GM21576 (cell line): ENCODE data around the gene B4GALNT4.
"Not testable (repeated sequence)": the region's sequence is repeated elsewhere in the genome, so short reads cannot be mapped to it uniquely, and the experiment has no call there.

ENCODE experiments used
- ATAC-seq: cut with Tn5 transposase; IDR thresholded peaks from one replicate; pipeline ENCODE4 v1.9.1; 2021; ENCODE audit warnings: mild to moderate bottlenecking, moderate library complexity; ENCODE audit not compliant: unreplicated experiment

B4GALNT4 gene

DNA sequence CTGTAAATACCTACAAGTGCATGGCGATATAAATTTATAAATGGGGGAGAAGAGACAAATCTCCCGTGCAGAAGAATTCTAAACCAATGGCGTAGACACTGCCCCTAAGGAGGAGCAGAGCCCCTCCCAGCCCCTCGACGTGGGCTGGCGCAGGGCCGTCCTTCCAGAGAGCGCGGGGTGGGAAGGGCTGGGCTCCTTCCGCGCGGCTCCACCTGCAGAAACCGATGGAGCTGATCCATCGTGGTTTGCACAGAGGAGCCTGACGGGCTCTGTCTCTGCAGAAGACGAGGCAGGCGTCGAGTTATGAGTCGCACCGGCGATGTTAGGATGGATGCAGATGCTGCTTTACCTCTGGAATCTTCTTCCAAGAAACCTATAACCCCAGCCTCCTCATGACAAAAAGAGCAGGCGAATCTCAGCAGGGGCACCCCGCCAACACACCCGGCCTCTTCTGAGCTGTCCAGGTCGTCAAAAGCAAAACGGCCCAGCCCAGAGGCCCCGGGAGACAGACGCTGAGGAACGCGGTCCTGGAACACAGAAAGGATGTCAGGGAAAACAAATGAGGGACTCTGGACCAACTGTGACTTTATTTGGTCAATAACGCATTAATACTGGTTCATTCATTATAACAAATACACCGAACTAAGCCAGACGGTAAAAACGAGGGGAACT lies 11.0 kb upstream of the B4GALNT4 start:
- no peak for ATAC-seq

DNA sequence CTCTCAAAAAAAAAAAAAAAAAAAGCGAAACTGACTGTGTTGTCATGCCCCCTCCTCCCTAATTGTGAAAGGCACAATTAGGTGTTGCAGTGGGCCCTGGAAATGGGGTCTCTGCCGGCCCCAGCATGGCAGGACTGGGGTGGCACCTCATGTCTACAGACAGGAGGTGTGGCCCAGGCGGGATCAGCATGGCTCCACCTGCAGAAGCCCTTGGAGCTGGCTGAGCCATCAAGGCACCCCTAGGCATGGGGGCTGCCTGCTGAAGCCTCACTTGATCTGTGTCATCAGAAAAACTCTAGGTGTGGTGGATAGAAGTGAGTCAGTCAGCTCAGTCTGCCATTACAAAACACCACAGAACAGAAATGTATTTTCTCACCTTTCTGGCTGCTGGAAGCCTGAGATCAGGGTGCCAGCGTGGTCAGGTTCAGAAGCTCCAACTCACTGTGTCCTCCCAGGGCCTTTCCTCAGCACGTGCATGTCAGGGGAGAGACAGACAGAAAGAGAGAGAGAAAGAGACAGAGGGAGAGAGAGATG lies 10.1 kb upstream of the B4GALNT4 start:
- no peak for ATAC-seq

DNA sequence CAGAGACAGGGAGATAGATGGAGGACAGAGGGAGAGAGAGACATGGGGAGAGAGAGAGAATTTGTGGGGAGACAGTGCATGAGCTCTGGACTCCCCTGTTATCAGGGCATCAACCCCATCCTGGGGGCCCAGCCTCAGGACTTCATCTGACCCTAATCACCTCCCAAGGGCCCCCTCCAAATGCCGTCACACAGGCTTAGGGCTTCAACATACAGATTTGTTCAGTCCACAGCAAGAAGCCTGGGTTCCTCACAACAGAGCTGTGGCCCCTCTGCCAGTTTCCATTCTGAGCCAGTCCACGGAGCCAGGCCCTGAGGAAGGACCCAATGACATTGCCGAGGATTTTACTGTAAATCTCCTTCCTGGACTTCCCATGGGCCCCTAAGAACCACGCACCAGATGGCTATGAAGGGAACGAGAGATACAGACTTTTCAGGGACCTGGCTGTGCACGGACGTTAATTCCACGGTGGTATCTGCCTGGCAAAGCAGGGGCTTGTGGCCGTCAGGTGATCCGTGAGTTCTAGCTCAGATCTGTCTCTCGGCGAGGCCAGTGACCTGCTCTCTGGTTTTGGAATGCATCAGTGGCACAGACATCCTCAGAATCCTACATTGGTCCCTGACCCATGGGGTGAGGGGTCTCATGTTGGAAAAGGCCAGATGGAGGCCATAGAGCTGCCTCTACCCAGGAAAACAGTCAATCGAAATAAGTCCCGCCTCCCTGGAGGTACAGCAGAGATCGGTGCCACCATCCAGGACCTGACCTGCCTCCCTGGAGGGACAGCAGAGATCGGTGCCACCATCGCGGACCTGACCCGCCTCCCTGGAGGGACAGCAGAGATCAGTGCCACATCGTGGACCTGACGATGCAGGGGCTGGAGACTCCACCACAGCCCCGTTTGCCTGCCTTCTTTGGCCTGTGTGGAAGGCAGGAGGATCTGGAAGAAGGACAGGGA lies 8.7 kb upstream of the B4GALNT4 start:
- ATAC-seq = no peak

DNA sequence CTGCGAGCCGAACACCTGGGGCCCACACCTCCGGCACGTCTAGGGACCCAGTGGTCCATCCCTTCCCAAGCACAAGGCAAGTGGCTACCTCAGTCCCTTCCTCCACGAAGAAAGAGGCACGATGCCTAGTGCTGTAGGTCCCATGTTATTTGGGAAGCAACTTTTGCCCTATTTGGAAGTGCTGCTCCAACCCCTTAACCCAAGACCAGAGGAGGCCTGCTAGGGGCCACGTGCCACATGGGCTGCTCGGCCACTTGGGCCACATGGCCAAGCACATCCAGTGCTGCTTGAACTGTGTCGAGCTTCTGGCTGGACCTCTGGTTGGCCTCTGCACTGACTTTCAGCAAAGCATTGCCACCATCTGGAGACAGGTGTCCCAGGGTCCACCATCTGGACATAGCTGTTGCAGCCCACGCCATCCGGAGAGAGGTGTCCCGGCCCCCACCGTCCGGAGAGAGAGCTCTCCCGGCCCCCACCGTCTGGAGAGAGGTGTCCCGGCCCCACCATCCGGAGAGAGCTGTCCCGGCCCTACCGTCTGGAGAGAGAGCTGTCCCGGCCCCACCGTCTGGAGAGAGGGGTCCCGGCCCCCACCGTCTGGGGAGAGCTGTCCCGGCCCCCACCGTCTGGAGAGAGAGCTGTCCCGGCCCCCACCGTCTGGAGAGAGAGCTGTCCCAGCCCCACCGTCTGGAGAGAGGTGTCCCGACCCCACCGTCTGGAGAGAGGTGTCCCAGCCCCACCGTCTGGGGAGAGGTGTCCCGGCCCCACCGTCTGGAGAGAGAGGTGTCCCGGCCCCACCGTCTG lies 6.5 kb upstream of the B4GALNT4 start:
- no peak for ATAC-seq

DNA sequence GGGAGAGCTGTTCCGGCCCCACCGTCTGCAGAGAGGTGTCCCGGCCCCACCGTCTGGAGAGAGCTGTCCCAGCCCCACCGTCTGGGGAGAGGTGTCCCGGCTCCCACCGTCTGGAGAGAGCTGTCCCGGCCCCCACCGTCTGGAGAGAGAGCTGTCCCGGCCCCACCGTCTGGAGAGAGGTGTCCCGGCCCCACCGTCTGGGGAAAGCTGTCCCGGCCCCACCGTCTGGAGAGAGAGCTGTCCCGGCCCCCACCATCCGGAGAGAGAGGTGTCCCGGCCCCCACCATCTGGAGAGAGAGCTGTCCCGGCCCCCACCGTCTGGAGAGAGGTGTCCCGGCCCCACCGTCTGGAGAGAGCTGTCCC lies 5.9 kb upstream of the B4GALNT4 start:
- not testable (repeated sequence) for ATAC-seq

DNA sequence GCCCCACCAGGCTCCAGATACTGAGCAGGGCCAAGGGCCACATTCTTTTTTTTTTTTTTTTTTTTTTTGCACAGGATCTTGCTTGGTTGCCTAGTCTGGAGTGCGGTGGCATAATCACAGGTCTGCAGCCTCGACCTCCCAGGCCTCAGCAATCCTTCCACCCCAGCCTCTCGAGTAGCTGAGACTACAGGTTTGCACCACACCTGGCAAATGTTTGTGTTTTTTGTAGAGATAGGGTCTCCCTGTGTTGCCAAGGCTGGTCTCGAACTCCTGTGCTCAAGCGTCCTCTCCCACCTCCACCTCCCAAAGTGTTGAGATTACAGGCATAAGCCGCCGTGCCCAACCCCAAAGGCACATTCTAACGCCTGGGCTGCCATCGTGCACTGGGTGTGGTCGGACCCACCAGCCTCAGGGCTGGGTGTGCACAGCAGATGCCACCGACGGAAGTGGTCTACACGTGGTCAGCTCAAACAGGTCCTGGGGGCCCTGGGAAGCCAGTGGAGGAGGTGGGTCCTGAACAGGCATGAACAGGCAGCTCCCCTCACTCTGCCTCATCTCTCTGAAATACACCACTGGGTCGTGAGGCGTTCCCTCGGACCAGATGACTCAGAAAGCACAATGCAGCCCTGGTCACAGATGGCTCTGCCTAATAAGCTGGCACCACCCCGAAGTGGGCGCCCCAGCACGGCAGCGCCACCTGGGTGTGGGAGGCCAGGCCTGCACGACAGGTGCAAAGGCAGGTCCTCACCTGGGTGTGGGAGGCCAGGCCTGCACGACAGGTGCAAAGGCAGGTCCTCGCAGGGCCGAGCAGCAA lies 5.1 kb upstream of the B4GALNT4 start:
- ATAC-seq = no peak

DNA sequence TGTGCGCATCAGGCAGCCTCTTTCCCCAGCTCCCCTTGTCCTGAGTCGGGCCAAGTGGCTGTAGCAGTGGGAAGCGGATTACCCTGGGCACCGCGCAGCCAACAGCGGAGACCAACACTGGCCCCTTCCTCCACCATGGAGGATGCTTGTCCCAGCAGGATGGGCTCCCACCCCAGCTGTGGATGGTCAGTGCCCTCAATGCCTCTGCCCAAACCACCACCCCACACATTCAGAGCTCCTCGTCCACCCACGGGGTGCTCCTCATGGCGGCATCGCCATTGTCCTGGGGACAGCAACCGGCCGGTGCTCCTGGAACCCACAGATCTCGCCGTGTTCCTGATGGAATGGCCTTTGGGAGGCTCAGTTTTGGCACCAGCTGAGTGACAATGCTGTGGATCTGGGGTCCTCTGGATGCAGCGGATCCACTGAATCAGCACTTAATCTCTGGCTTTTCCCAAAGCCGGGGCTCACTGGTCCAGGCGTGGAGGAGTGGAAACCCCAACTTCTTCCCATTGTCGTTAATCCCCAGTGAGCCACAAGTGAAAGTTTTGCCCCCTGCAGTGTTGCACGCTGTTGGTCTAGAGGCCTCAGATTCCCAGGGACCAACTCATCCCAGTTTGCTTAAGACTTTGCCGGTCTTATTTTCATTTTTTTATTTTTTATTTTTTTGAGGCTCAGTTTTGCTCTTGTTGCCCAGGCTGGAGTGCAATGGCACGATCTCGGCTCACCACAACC lies 4.1 kb upstream of the B4GALNT4 start:
- ATAC-seq = no peak

DNA sequence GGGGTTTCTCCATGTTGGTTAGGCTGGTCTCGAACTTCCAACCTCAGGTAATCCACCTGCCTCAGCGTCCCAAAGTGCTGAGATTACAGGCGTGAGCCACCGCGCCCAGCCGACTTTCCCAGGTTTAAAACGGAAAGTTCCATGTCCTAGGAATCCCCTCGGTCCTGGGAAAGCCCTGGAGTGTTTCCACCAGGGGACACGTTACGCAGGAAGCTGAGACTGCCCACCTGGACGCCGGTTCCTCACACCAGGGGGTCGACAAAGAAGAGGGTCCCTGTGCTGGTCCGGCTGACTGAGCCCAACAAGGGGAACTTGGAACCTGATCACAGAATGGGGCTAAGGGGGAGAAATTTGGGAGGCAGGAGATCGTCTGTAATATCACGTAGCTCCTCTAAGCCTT lies 3.5 kb upstream of the B4GALNT4 start:
- no peak for ATAC-seq

DNA sequence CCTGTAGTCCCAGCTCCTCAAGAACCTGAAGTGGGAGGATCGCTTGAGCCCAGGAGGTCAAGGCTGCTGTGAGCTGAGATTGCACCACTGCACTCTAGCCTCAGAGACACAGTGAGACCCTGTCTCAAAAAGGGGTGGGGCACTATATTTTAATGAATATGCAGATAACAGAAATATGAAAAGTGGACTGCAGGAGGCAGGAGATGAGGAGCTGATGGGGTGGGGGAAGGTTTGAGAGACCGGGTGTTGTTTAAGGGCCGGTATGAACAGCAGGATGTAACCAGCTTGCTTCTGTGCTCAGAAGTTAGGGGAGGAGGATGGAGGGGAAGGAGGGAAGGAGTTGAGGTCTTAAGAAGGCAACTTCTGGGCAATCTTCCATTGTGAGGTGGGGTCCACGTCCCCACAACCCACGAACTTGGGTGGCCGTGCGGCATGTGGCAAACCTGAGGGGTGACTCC lies 1.3 kb upstream of the B4GALNT4 start:
- no peak for ATAC-seq

DNA sequence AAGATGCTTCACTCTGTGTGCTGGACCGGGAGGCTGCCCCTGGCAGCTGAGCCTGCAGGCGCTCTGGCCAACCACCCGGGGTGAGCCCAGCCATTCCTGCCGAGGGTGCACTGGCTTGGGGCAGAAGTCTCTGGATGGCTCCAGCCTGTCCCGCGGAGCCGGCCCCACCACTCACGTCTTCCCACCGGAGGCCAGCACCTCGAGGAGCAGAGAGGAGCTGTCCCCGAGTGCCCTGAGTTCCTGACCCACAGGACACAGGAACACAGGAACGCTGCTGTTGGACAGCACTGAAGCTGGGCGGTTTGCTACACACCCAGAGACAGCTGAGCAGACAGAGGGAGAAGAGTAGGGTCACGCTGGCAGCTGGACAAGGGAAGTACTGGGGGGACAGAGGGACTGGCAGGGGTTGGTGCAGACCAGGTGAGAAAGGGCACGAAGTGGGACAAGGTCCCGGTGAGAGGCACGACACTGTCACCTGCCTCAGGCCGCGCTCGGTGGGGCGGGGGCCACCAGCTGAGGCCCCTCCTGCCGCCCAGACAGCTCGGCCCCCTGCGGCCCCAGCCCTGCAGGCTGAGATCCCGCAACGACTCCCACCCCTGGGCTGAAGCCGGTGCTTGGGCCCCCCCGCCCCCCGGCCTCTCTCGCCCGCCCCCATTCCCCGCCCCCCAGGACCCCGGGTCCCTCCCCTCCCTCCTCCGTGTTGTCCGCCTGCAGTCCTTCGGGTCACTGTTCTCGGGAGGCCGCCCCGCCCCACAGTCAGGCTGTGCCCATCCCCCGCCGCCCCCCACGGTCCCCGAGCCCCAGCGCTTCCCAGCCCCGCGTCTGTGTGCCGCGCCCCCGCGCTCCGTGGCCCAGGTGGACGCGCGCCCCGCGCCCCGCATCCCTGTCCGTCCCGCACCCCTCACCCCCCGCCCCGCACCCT lies 624 bp upstream of the B4GALNT4 start:
- ATAC-seq = no peak

DNA sequence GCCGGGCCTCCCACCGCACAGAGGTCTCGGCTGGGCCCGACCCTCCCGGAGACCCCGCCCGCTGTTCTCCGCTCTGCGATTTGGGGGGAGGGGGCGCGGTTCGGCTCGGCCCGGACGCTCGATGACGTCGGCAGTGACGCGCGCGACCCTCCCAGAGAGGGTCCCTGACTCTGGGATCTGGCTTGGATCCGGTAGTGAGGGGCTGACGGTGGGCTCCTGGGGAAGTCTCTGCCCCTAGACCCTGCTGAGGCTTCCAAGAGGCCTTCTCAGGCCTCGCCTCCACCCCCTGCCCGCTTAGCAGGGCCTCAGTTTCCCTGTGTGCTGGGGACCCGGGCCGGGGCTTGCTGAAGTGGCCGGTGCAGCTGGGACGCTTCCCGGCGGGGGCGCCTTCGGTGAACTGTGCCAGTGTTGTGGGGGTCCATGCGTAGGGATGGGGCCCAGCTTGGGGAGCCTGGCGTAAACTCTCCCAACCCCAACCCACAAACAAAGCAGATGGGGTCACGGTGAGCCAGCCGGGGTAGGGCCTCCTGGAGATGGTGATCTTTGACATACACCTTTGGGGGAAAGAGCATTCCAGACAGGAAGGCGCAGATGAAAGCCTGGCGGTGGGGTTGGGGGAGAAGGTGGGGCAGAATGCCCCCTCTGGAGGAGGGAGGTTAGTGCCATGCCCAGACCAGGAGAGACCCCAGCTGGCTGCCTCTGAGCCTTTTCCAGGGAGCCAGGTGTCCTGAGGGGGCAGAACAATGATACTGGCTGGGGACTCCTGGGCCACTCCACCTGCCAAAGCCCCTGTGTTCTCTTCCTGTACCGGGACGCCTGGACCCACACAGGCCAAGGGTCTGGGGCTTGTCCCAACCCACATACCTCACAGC lies 1.0 kb downstream of the B4GALNT4 start:
- ATAC-seq = no peak

DNA sequence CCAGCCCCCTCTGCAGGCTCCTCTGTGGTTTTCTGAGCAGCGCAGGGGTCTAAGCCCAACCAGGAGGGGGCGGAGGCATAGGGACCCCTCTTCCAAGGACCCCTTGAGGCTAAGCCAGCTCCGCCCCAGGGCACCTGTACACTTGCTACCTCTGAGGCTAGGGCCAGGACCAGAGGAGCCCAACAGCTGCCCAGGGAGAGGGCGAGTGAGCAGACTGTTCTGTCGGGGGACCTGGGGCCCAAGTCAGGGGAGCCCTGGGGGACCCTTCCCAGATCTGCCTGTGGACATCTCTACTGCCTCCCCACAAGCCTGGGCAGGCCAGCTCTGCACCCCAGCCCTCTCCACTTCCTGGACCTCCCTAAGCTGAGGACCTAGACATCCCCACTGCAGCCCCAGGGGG lies 1.8 kb downstream of the B4GALNT4 start:
- no peak for ATAC-seq

DNA sequence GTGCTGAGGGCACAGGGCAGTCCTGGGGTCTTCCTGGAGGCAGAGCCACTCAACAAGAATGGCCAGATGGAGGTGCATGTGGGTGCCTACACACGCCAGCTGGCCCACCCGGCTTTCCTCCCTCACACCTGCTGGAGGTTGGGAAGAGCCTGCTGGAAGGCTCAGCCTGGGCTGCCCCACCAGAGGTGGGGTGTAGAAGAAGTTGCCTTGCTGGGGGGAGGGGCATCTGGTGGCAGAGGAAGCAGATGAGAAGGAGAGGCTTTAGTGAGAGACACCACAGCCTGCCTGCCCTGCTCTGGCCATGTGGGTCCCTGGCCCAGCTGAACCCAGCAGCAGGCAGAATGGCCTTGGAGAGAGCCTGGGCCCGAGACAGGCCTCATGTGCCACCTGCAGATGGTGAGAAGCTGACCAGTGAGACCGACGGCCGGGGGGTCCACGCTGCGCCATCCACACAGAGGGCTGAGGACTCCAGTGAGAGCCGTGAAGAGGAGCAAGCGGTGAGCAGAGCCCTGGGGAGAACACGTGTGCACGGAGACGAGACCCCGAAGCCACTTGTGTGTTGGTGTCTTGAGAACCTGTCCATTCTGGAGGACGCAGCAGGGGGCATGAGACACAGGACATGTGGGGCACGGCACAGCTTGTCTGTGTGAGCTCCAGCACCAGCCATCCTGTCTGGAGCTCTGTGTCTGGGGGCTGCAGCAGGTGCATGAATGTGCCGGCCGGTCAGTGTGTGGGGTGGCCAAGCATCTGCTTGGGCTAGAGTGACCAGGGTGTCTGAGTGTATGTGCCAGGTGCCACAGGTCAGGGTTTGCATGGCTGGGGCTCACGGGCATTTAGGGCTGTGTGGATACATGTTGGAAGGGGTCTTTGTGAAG lies 2.7 kb downstream of the B4GALNT4 start:
- ATAC-seq = no peak

DNA sequence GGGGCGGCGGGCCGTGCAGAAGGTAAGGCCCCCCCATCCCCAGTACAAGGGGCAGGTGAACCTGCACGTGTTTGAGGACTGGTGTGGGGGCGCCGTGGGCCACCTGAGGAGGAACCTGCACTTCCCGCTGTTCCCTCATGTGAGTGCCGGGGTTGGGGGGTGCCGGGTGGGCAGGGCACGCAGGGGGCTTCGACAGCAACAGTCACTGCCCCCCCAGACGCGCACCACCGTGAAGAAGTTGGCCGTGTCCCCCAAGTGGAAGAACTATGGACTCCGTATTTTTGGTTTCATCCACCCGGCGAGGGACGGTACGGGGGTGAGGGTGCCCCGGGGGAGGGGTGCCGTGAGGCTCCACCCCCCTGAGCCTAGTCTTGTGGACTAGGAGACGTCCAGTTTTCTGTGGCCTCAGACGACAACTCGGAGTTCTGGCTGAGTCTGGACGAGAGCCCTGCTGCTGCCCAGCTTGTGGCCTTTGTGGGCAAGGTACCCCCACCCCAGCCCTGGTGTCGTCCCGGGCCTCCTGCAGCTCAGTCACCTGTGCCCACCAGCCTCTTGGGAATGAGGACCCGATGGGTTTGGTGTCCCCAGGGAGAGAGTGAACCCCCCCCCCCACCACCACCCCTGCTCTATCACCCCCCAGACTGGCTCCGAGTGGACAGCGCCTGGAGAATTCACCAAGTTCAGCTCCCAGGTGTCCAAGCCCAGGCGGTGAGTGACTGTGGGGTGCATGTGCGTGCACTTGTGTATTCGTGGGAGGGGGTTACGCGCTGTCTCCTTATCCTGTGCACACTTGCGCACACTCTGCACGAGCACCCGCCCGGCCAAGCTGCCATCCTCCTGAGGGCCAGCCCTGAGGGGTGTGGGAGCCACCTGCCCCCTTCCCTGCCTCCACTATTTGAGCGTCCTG lies 3.8 kb downstream of the B4GALNT4 start:
- no peak for ATAC-seq

DNA sequence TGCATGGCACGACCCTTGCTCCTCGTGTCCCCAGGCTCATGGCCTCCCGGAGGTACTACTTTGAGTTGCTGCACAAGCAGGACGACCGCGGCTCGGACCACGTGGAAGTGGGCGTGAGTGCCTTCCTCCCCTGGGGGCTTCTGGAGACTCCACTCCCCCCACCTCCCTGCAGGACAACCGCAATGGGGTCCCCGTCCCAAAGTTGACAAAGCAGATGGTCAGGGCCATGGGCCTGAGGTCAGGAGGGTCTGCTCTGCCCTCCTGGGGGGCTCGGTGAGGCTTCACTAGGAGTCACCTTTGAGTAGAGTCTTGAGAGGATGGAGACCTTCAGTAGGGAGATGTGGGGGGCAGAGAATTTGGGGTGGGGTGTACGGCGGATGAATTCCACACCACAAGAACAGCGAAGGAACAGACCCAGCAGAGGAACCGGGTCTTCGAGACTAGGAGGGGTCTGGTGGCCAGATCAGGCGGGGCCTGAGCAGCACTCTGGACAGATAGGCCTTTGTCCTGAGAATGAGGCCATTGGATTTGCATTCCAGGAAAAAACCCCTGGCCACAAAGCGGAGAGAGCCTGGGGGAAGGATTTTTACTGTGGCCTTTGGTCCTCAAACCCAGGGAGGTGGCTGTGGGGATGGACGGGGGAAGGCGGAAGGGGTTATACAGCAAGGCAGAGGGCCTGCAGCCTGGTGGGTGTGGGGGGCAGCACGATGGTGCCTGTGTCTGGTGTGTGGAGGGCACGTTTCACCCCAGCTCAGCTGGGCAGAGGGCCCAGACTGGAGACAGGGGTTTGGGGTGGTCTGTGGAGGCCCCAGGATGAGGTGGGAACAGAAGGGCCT lies 4.6 kb downstream of the B4GALNT4 start:
- no peak for ATAC-seq
